ENCODE measurements around the gene NEMP2.

Gene NEMP2

GRCh38 chr2:190488516-190489233, 45.8 kb downstream of the NEMP2 start:
- no peak for TF ChIP-seq CTCF (IDR thresholded peaks at IDR 0.05; ENCODE audit: low read depth, low read length)
- DNase-seq (ENCODE audit: extremely low read depth, low read depth) = no peak

- DNase-seq (ENCODE audit: extremely low read depth, low read depth) = no peak
Measured at GRCh38 chr2:190486037-190486623, 48.4 kb downstream of the NEMP2 start.

GRCh38 chr2:190482451-190482850, 52.1 kb downstream of the NEMP2 start:
- no peak for DNase-seq (ENCODE audit: extremely low read depth, low read depth)
- no peak for TF ChIP-seq CTCF (IDR thresholded peaks at IDR 0.05; ENCODE audit: low read depth, low read length)

More at GRCh38 chr2:190486037-190486623, 48.4 kb downstream of the NEMP2 start:
- no peak for TF ChIP-seq CTCF (IDR thresholded peaks at IDR 0.05; ENCODE audit: low read depth, low read length)

- TF ChIP-seq CTCF (IDR thresholded peaks at IDR 0.05; ENCODE audit: low read depth, low read length) = no peak
- no peak for DNase-seq (ENCODE audit: extremely low read depth, low read depth)
Measured at GRCh38 chr2:190481339-190481738, 53.2 kb downstream of the NEMP2 start.

GRCh38 chr2:190478572-190479195, 55.8 kb downstream of the NEMP2 start:
- no peak for TF ChIP-seq CTCF (IDR thresholded peaks at IDR 0.05; ENCODE audit: low read depth, low read length)
- no peak for DNase-seq (ENCODE audit: extremely low read depth, low read depth)

GRCh38 chr2:190477661-190478454, 56.7 kb downstream of the NEMP2 start:
- DNase-seq (ENCODE audit: extremely low read depth, low read depth) = no peak

More at GRCh38 chr2:190477661-190478454, 56.7 kb downstream of the NEMP2 start:
- no peak for TF ChIP-seq CTCF (IDR thresholded peaks at IDR 0.05; ENCODE audit: low read depth, low read length)
